B cell (primary cell): ENCODE data around the gene PLAU.

Experiments used
- CTCF ChIP-seq: fragments of 200-600 bp; IDR thresholded peaks from one replicate; pipeline ENCODE4 v1.8.0; 2022; ENCODE audit warnings: antibody characterized with exemption, mild to moderate bottlenecking
- EZH2 ChIP-seq: IDR thresholded peaks from 2 replicates; pipeline ENCODE4 v1.6.1; 2012; ENCODE audit warnings: borderline replicate concordance, low read depth, mild to moderate bottlenecking, moderate library complexity, low read length; ENCODE audit not compliant: insufficient read depth, poor library complexity, severe bottlenecking

GRCh38 chr10:73937333-73938043, 26.6 kb downstream of the PLAU start:
- TF ChIP-seq CTCF (no peak), EZH2 (no peak)
